Esophagus (tissue), 2 donors: Measurements from ENCODE around the gene THRB. TPM values are rescaled to one million over a fixed set of nuclear protein-coding genes. Genes with fewer than 3 reads are reported as not detected.

ENCODE experiments used
- H3K27ac ChIP-seq, 2 donors: one replicate each; pipeline ENCODE4 v1.5.1; 2013; ENCODE audit warnings: low read depth in 2 of 2, mild to moderate bottlenecking in 2 of 2, inconsistent platforms in 1 of 2, low read length in 1 of 2, moderate library complexity in 1 of 2
- H3K27me3 ChIP-seq, 2 donors: one replicate each; pipeline ENCODE4 v1.6.1; 2013; ENCODE audit warnings: low read length in 2 of 2, control low read depth in 1 of 2, mild to moderate bottlenecking in 1 of 2; ENCODE audit not compliant: insufficient read depth in 2 of 2, control insufficient read depth in 1 of 2
- H3K36me3 ChIP-seq, 2 donors: one replicate each; pipeline ENCODE4 v1.6.1; 2013; ENCODE audit warnings: low read length in 1 of 2; ENCODE audit not compliant: control insufficient read depth in 2 of 2, insufficient read depth in 2 of 2
- H3K4me1 ChIP-seq, 2 donors: one replicate each; pipeline ENCODE4 v1.6.1; 2013; ENCODE audit warnings: low read length in 1 of 2; ENCODE audit not compliant: control insufficient read depth in 2 of 2, insufficient read depth in 2 of 2
- H3K4me3 ChIP-seq, 2 donors: one replicate each; pipeline ENCODE4 v1.5.1; 2013; ENCODE audit warnings: low read length in 2 of 2, mild to moderate bottlenecking in 2 of 2, low read depth in 1 of 2, moderate library complexity in 1 of 2
- H3K9me3 ChIP-seq, 2 donors: one replicate each; pipeline ENCODE4 v1.6.1; 2013; ENCODE audit warnings: mild to moderate bottlenecking in 2 of 2, low read depth in 1 of 2, low read length in 1 of 2, moderate library complexity in 1 of 2; ENCODE audit not compliant: control insufficient read depth in 2 of 2, insufficient read depth in 1 of 2
- whole genome bisulfite sequencing, 2 donors: extraction: QIAGEN DNeasy Blood & Tissue Kit; methylation state at CpG; one replicate each; pipeline ENCODE4 v1.1.7; 2013; 5-methylcytosine and 5-hydroxymethylcytosine counted together
- polyA plus RNA-seq, 2 donors: library from polyadenylated mRNA; stranded (reverse); fragments of 200-250 nt; gene quantifications; one replicate each; pipeline ENCODE4 v1.2.3, GENCODE V29; 2013
- donor health status: healthy with polysubstance abuse.
- donor health status: Bipolar disorder and iron deficiency.

Gene THRB
- polyA plus RNA-seq, 2 donors: 1.4 to 2.5 TPM

GRCh38 chr3:24514119-24514518 is 19.5 kb upstream of the THRB start:
- H3K36me3 ChIP-seq: no peaks in the 10 kb centered on the region
- H3K27ac ChIP-seq: no peak overlapping the region
- no peaks in the 10 kb centered on the region for H3K9me3 ChIP-seq
- H3K27me3 ChIP-seq: no peaks in the 10 kb centered on the region
- WGBS, 2 donors: 86% methylated on average over 4 of the region's 4 CpGs
- no peak overlapping the region for H3K4me3 ChIP-seq
- H3K4me1 ChIP-seq: no peaks in the 10 kb centered on the region

GRCh38 chr3:24513463-24513862 is 18.8 kb upstream of the THRB start:
- Histone ChIP-seq H3K36me3 (no peaks in the 10 kb centered on the region), H3K4me1 (no peaks in the 10 kb centered on the region), H3K27me3 (no peaks in the 10 kb centered on the region), H3K4me3 (no peak overlapping the region), H3K9me3 (no peaks in the 10 kb centered on the region), H3K27ac (no peak overlapping the region)
- 57 to 65% methylated on average over 1 of the region's 1 CpG for WGBS, 2 donors

GRCh38 chr3:24512564-24513197 is 18.0 kb upstream of the THRB start:
- H3K27ac ChIP-seq: no peak overlapping the region
- H3K9me3 ChIP-seq: no peaks in the 10 kb centered on the region
- no peaks in the 10 kb centered on the region for H3K4me1 ChIP-seq
- H3K36me3 ChIP-seq: no peaks in the 10 kb centered on the region
- H3K4me3 ChIP-seq: no peak overlapping the region
- H3K27me3 ChIP-seq: no peaks in the 10 kb centered on the region
- WGBS, 2 donors: 90 to 91% methylated on average over 5 of the region's 5 CpGs

GRCh38 chr3:24510030-24510648 is 15.5 kb upstream of the THRB start:
- H3K27ac ChIP-seq: no peak overlapping the region
- WGBS, 2 donors: 85 to 89% methylated on average over 5 of the region's 5 CpGs

GRCh38 chr3:24508423-24508839 is 13.8 kb upstream of the THRB start:
- Histone ChIP-seq H3K4me1 (no peaks in the 10 kb centered on the region), H3K36me3 (no peaks in the 10 kb centered on the region), H3K4me3 (no peak overlapping the region), H3K27me3 (no peaks in the 10 kb centered on the region), H3K9me3 (no peaks in the 10 kb centered on the region), H3K27ac (no peak overlapping the region)
- WGBS, 2 donors: 85 to 92% methylated on average over 1 of the region's 1 CpG

More at GRCh38 chr3:24510030-24510648, 15.5 kb upstream of the THRB start:
- Histone ChIP-seq H3K27me3 (no peaks in the 10 kb centered on the region), H3K4me3 (no peak overlapping the region), H3K36me3 (no peaks in the 10 kb centered on the region), H3K4me1 (no peaks in the 10 kb centered on the region), H3K9me3 (no peaks in the 10 kb centered on the region)

GRCh38 chr3:24507776-24508422 is 13.2 kb upstream of the THRB start:
- Histone ChIP-seq H3K4me3 (no peak overlapping the region), H3K27ac (no peak overlapping the region), H3K9me3 (no peaks in the 10 kb centered on the region), H3K4me1 (no peaks in the 10 kb centered on the region), H3K27me3 (no peaks in the 10 kb centered on the region), H3K36me3 (no peaks in the 10 kb centered on the region)
- 79 to 80% methylated on average over 2 of the region's 2 CpGs for WGBS, 2 donors

- H3K4me3 ChIP-seq: no peak overlapping the region
- no peaks in the 10 kb centered on the region for H3K4me1 ChIP-seq
- no peak overlapping the region for H3K27ac ChIP-seq
- H3K9me3 ChIP-seq: no peaks in the 10 kb centered on the region
- 77 to 80% methylated on average over 3 of the region's 3 CpGs for WGBS, 2 donors
- no peaks in the 10 kb centered on the region for H3K36me3 ChIP-seq
- H3K27me3 ChIP-seq: no peaks in the 10 kb centered on the region
These were observed 12.5 kb upstream of the THRB start for GRCh38 chr3:24506966-24507775.

GRCh38 chr3:24505691-24506550 is 11.3 kb upstream of the THRB start:
- Histone ChIP-seq H3K9me3 (no peaks in the 10 kb centered on the region), H3K27me3 (no peaks in the 10 kb centered on the region), H3K4me1 (no peaks in the 10 kb centered on the region), H3K4me3 (no peak overlapping the region), H3K27ac (no peak overlapping the region), H3K36me3 (no peaks in the 10 kb centered on the region)
- 72 to 80% methylated on average over 7 of the region's 7 CpGs for WGBS, 2 donors

- H3K4me1 ChIP-seq: no peaks in the 10 kb centered on the region
- no peak overlapping the region for H3K4me3 ChIP-seq
- H3K36me3 ChIP-seq: no peaks in the 10 kb centered on the region
- H3K27me3 ChIP-seq: no peaks in the 10 kb centered on the region
- no peaks in the 10 kb centered on the region for H3K9me3 ChIP-seq
- H3K27ac ChIP-seq: no peak overlapping the region
These were observed 10.1 kb upstream of the THRB start for GRCh38 chr3:24504772-24505171.
